Skin epidermis (tissue), 12 donors: ENCODE measurements around the gene EBF3.

Experiments used
- H3K27ac ChIP-seq, 21 experiments: fragments of 200-600 bp; sonication (generic) in 11 of 21; one replicate each; pipeline ENCODE4 v1.5.0; 2020; ENCODE audit warnings: mild to moderate bottlenecking in 3 of 21, inconsistent platforms in 2 of 21, moderate library complexity in 2 of 21
- H3K4me3 ChIP-seq, 7 experiments: fragments of 200-600 bp; sonication (generic) in 2 of 7; one replicate each; pipeline ENCODE4 v1.5.0; 2020; ENCODE audit warnings: inconsistent platforms in 2 of 7, mild to moderate bottlenecking in 2 of 7, moderate library complexity in 1 of 7

The EBF3 gene

GRCh38 chr10:129918401-129918800 is 45.7 kb downstream of the EBF3 start:
- H3K27ac ChIP-seq = no peak overlapping the region
- H3K4me3 ChIP-seq = no peak overlapping the region

DNA sequence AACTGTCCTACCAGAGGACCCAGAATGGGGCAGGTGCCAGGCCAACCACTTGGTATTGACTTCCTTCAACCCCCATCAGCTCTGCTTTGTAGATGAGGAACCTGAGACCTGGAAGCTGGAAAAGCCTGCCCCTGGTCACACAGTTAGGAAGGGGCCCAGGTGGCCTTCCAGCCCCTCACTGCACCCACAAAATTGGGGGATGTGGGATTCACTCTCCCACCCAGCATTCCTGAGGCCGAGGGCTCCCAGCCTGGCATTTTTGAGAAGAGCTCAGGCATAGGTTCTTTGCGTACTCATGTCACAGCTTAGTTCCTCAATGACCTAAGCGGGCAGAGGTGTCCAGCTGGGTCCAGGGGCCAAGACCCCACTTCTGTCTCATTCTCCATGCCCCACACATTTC is 46.1 kb downstream of the EBF3 start:
- H3K27ac ChIP-seq = no peak overlapping the region
- H3K4me3 ChIP-seq = no peak overlapping the region

DNA sequence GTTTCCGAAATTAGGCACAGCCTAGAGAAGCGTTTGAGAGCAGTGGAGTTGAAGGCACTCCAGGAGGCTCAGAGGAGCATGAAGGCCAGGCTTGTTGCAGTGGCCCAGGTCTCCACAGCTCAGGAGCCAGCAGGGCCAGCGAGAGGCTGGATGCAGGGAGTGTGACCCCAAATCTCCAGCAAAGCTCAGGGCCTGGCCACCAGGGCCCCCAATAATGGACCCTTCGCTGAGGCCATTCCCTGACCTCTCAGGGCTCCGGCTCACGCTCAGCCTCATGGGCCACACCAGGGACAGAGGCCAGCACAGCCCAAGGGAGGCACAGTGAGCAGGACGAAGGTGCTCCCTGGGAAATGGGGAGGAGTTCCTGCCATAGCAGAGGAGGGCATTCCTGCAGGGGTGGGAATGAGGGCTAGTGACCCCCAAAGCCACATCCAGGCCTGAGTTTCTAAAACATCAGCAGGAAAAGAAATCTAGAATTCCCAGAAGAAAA is 47.5 kb downstream of the EBF3 start:
- Histone ChIP-seq H3K4me3 (no peak overlapping the region), H3K27ac (no peak overlapping the region)

GRCh38 chr10:129915526-129916378 is 48.3 kb downstream of the EBF3 start:
- Histone ChIP-seq H3K27ac (no peak overlapping the region), H3K4me3 (no peak overlapping the region)

GRCh38 chr10:129914960-129915359 is 49.1 kb downstream of the EBF3 start:
- H3K27ac ChIP-seq = no peak overlapping the region
- H3K4me3 ChIP-seq = no peak overlapping the region

DNA sequence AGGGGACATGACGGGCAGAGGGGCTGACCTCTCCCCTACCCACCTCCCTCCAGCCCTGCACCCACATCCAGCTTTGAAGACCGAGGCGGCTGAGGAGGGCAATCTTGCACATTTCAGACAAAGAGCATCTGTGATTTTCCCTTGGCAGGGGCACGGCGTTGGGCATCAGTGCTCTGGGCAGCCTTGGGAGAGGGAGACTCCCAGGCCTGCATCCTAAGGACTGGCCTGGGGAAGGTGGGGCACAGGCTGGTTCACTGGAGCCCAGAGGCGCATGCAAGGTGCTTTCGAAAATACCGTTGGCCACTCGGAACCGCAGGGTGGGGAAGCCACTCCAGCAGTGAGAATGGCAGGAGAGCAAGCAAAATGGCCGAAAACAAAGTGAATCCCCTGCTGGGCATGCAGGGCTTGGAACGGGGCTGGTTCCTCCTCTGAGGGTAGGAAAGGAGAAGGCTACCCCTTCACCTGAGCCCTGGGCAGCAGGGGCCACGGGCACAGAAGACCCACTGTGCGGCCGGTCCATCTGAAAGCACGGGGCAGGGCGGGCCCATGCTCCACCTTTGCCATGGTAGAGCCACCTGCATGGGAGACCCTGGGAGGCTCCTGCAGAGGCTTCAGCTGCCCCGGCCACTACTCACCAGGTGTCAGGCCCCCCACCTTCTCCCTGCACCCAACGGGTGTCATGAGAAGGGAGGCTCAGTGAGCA is 49.8 kb downstream of the EBF3 start:
- H3K4me3 ChIP-seq = no peak overlapping the region
- no peak overlapping the region for H3K27ac ChIP-seq

DNA sequence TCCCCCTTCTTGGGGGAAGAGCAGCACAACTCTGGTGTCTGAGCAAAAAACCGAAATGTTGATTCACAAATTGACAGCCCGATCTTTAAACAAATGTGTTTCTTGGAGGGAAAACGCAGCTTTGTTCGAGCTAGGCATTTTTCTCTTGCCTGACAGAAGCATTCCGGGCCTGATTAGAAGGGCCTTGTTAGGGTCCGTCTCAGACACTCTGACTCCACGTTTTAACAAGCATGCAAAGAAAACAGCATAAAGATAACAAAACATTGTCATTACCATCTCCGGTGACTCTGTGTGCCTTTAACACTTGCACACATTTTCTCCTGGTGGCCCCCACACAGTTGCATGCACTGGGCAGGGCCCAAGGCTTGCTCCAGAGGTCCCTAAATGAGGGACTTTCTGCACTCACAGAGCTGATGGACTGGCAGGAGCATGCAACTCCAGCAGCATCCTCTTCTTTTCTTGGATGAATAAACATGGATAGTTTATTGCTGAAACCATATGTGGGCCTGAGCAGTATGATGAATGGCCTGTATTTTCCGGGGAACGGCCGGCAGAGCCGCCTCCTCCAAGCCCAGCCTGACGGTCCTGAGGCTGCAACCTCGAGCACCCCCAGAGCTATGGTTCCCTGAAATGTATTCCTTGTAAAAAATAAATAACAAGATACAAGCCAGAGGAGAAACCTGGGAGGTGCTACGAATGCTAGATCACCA is 50.9 kb downstream of the EBF3 start:
- Histone ChIP-seq H3K4me3 (no peak overlapping the region), H3K27ac (no peak overlapping the region)

DNA sequence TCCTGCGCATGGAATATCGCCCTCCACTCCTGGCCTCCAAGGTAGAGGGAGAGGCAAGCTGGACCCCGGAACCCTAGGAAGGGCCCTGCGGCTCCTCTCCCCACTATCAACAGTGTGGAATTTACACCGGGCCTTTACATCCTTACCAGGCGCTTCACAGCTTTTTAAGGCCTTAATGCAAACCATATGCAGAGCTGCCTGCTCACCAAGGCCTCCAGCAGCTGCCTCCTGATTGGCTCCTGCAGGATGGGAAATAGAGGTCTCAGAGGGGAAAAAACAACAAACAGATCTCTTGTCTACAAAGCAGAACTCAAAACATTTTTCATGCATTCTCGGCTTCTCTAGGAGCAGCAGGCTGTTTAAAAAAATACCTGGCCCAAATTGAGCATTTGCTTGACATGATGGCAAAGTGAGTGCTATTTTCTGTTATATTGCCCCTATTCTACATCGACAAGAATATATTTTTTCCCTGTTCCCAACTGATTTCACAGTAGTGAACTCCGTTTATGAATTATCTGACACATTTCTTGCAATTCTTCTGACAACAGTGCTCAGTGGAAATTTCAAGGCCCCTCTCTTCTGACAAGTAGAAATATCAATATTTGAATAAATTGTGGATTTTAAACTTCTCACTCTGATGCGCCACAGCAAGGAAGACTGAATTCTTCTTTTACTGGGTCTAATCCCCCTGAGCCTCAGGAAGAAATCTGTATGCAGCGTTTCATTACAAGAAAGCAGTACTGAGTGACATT is 51.7 kb downstream of the EBF3 start:
- Histone ChIP-seq H3K27ac (no peak overlapping the region), H3K4me3 (no peak overlapping the region)

DNA sequence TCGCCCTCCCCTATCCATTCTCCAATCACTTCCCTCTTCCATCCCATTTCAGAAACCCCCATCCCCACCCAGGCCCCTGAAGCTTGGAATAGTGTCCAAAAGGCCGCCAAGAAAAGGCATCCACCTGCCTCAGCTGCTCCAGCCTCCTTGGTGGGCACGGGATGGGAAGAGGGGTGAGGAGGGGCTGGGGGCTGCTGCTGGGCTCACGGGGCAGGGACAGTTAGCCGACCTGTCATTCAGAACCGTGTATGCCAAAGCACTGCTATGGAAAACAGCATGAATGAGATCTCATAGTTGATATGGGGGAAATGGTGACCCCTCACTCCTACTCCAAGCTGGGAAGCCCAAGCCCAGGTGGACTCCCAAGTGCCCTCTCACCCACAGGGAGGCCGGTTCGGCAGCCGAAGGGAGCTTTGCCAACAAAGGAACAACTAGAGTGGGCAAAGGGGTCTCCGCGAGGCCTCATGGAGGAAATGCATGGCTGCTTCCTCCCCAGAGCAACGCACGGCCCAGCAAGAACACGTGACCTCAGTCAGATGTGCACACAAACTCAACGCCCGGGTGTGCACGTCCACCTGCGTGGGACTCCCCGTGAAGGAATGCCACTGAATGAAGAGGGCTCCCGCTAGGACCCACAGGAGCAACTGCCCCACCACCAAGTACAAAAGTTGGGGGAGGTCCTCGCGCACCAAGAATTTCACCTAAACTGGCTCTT is 52.5 kb downstream of the EBF3 start:
- Histone ChIP-seq H3K4me3 (no peak overlapping the region), H3K27ac (no peak overlapping the region)

DNA sequence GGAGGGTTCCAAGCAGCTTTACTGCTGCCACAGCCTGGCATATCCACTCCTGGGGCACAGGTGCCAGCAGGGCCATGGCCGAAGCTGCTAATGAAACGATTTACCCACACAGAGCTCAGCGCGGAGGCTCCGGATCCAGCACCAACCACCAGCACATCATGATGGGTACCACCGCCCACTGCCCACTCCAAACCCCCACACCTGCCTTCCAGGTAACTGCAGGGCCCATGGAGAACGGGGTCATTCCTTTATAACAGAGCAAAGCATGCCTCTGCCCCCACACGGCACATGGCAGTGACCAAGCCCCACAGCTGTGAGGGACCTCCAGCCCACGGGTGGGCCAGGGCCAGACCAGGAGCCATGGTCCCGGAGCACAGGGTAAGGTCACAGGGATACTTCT is 53.2 kb downstream of the EBF3 start:
- H3K4me3 ChIP-seq = no peak overlapping the region
- H3K27ac ChIP-seq = no peak overlapping the region

DNA sequence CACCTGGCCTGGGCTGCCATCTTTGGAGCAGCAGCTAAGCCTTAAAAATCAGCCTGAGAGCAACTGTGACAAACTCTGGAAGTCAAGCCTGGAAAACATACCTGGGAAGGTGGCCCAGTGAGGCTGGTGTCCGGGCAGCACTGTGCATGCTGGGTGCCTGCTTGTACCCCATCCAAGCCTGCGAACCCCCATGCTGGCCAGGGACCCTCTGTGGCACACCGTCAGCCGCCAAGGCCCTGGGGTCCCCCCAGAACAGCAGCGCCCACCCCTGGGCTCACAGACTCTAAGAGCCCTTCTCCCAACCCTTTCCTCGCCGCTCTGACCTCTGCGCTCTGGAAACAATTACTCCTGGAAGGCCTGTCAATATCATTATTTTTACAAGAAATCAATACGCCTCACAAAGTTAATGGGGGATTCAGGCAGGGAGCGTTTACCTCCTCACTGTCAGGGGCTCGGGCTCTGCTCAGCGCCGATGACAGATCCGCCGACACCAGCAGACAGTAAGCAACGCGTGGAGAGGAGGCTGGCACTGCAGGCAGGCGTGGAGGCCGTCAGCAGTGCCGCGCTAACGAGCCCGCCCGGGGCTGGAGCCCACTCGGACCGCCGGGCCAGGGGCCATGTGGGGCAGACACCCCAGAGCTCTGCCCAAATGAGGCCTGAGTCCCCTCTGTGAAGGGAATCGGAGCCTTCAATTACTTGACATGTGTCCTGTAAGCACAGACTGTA is 54.4 kb downstream of the EBF3 start:
- no peak overlapping the region for H3K4me3 ChIP-seq
- no peak overlapping the region for H3K27ac ChIP-seq

DNA sequence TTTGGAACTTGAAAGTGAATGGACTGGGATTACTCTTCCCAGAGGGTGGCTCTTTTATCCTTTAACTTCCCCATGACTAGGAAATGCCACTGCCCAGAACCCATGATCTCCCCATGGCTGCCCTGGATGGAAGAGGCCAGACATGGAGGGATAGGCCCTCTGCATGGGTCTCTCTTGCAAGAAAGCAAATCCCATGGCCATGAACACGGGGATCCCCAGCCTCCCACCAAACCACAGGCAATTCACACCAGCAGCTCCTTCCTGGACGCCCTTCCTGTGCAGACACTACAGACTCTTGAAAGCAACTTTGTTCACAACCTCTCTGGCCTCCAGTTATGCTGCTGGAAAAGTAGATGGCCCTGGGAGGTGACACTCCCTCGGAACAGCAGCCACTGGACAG is 55.0 kb downstream of the EBF3 start:
- no peak overlapping the region for H3K4me3 ChIP-seq
- no peak overlapping the region for H3K27ac ChIP-seq

- H3K4me3 ChIP-seq = no peak overlapping the region
- H3K27ac ChIP-seq = no peak overlapping the region
Measured at GRCh38 chr10:129908406-129908805, 55.7 kb downstream of the EBF3 start.

GRCh38 chr10:129905553-129905952 is 58.5 kb downstream of the EBF3 start:
- Histone ChIP-seq H3K4me3 (no peak overlapping the region), H3K27ac (no peak overlapping the region)

DNA sequence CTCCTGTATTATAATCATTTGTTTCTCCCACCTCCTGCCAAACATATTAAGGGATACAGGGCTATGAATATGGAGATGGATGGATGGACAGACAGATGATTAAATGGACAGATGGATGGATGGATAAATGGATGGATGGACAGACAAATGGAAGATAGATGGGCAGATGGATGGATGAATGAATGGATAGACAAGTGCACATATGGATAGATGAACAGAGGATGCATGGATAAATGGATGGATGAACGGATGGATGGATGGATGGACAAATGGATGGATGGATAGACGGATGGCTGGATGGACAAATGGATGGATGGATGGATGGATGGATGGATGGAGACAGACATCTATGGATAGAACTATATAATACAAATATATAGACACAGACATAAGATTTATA is 59.8 kb downstream of the EBF3 start:
- Histone ChIP-seq H3K27ac (no peak overlapping the region), H3K4me3 (no peak overlapping the region)

DNA sequence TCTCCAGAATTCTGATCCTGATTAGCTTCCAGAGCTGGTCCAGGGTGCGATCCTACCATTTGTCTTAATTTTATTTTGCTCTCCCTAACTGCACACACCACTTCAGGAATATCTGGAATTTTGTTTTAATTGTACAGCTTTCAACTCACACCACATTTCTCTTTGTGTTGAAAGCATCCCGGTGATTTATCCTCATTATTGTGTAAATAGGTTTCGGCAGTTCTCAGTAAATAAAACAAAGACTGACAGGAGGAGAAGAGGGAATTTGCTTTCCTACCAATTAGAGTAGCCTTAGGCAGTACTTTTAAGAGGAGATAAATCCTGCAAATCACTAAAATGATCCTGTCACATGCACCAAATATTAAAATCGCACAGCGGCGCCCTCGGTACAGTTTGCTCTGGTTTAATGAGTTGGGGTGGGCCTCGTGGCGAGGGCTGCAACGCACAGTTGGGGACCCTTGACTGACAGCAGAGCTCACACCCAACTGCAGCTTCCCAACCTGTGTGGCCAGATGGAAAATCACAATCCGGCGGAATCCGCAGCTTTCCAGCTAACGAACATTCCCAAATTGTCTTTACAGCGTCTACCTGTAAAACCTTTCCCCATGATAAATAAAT is 62.6 kb downstream of the EBF3 start:
- H3K27ac ChIP-seq = no peak overlapping the region
- no peak overlapping the region for H3K4me3 ChIP-seq

- H3K4me3 ChIP-seq = no peak overlapping the region
- H3K27ac ChIP-seq = no peak overlapping the region
Measured at GRCh38 chr10:129900825-129901224, 63.2 kb downstream of the EBF3 start.
